K562 (cell line): ENCODE results near the gene GLB1L. TPM values are rescaled to one million over a fixed set of nuclear protein-coding genes. Genes with fewer than 3 reads are reported as not detected.

Experiments used
- ARID2 ChIP-seq: fragments of 450-650 bp; IDR thresholded peaks from 2 replicates; pipeline ENCODE4 v1.6.1; 2017; ENCODE audit warnings: antibody characterized with exemption, mild to moderate bottlenecking
- CREBBP ChIP-seq: IDR thresholded peaks from one replicate; pipeline ENCODE4 v1.6.1; 2012; ENCODE audit warnings: low read depth, mild to moderate bottlenecking, control low read depth, inconsistent platforms, low read length
- FOXA1 ChIP-seq: fragments of 450-650 bp; IDR thresholded peaks from 2 replicates; pipeline ENCODE4 v1.6.1; 2016; ENCODE audit warnings: mild to moderate bottlenecking, borderline replicate concordance
- KAT8 ChIP-seq: fragments of 450-650 bp; IDR thresholded peaks from 2 replicates; pipeline ENCODE4 v1.6.1; 2016; ENCODE audit warnings: low read depth, mild to moderate bottlenecking
- KLF1 ChIP-seq: fragments of 450-650 bp; IDR thresholded peaks from 2 replicates; pipeline ENCODE4 v1.6.1; 2016; ENCODE audit warnings: missing genetic modification characterization, missing compliant biosample characterization
- KLF6 ChIP-seq: fragments of 250-450 bp; sonication (Bioruptor Pico); IDR thresholded peaks from 2 replicates; pipeline ENCODE4 v1.4.0; 2020; ENCODE audit warnings: mild to moderate bottlenecking, moderate library complexity, borderline replicate concordance
- MAFF ChIP-seq: IDR thresholded peaks from 2 replicates; pipeline ENCODE4 v1.6.1; 2012; ENCODE audit warnings: low read length, improper control_type of control experiment
- NR3C1 ChIP-seq: sonication (generic); formaldehyde crosslinking; IDR thresholded peaks from 2 replicates; pipeline ENCODE4 v1.8.1; 2022; ENCODE audit warnings: missing genetic modification reagents
- POLR2A ChIP-seq: fragments of 450-650 bp; conservative IDR thresholded peaks from 2 replicates; pipeline ENCODE4 v1.6.1; 2016
- TAF1 ChIP-seq: IDR thresholded peaks from 2 replicates; pipeline ENCODE4 v1.6.1; 2011; ENCODE audit warnings: mild to moderate bottlenecking, low read length, moderate library complexity; ENCODE audit not compliant: insufficient read depth, control insufficient read depth, severe bottlenecking; ENCODE audit errors: extremely low read depth
- TAF9B ChIP-seq: fragments of 450-650 bp; IDR thresholded peaks from 2 replicates; pipeline ENCODE4 v1.6.1; 2018; ENCODE audit warnings: mild to moderate bottlenecking; ENCODE audit not compliant: partially characterized antibody
- TEAD1 ChIP-seq, 2 experiments: fragments of 450-650 bp in 1 of 2; sonication (generic) in 1 of 2; formaldehyde crosslinking; IDR thresholded peaks; 2 replicates each; pipeline versions ENCODE4 v1.4.0 to v1.8.0; 2020 to 2022; ENCODE audit warnings: mild to moderate bottlenecking in 2 of 2, missing genetic modification reagents in 1 of 2
- ZFPM2 ChIP-seq: fragments of 250-450 bp; sonication (Bioruptor Pico); IDR thresholded peaks from 2 replicates; pipeline ENCODE4 v1.5.1; 2022; ENCODE audit warnings: mild to moderate bottlenecking
- ZNF766 ChIP-seq: fragments of 200-800 bp; sonication (Bioruptor generic); conservative IDR thresholded peaks from 2 replicates; pipeline ENCODE4 v1.6.1; 2016; ENCODE audit warnings: missing genetic modification characterization, missing compliant biosample characterization
- ZNF79 ChIP-seq: fragments of 250-450 bp; sonication (Bioruptor Pico); IDR thresholded peaks from 2 replicates; pipeline ENCODE4 v1.4.0; 2020; ENCODE audit warnings: low read depth, mild to moderate bottlenecking, moderate library complexity
- polyA plus RNA-seq, 8 experiments: library from polyadenylated mRNA; depleted of rRNA in 4 of 8; stranded (reverse) in 5 of 8; unstranded in 3 of 8; fragments of >200 nt; fragmentation: Nextera tagmentation in 2 of 8; fragmentation: Illumina TruSeq in 1 of 8; extraction: Ambion mirVana in 2 of 8; extraction: Trizol in 1 of 8; gene quantifications; 2 replicates each; pipeline versions ENCODE4 v1.2.1 to v1.2.3, GENCODE V29; 2011 to 2014; ENCODE audit warnings: inconsistent platforms in 1 of 8, missing spikeins in 1 of 8
- total RNA-seq, 7 experiments: library from RNA; depleted of rRNA in 6 of 7; stranded (reverse); fragments of >200 nt in 6 of 7; fragmentation: Illumina TruSeq in 2 of 7; extraction: Trizol in 2 of 7; gene quantifications; 2 replicates each; pipeline versions ENCODE4 v1.2.1 to v1.2.3, GENCODE V29; 2011 to 2021; ENCODE audit warnings: low replicate concordance in 1 of 7
- TF ChIP-seq, protein P1 (sequence below): fragments of 250-450 bp; sonication (Bioruptor Pico); IDR thresholded peaks from 2 replicates; pipeline ENCODE4 v1.5.0; 2021; ENCODE audit warnings: mild to moderate bottlenecking, borderline replicate concordance
- TF ChIP-seq, protein P2 (sequence below): sonication (generic); formaldehyde crosslinking; IDR thresholded peaks from 2 replicates; pipeline ENCODE4 v1.8.0; 2022; ENCODE audit warnings: mild to moderate bottlenecking, missing genetic modification reagents
- TF ChIP-seq, protein P3 (sequence below): fragments of 450-650 bp; formaldehyde crosslinking; IDR thresholded peaks from 2 replicates; pipeline ENCODE4 v1.4.0; 2022; ENCODE audit warnings: mild to moderate bottlenecking, moderate library complexity
- TF ChIP-seq, protein P4 (sequence below): sonication (generic); formaldehyde crosslinking; IDR thresholded peaks from 2 replicates; pipeline ENCODE4 v1.8.0; 2022; ENCODE audit warnings: missing genetic modification reagents, mild to moderate bottlenecking, borderline replicate concordance
- TF ChIP-seq, protein P5 (sequence below): fragments of 450-650 bp; IDR thresholded peaks from 2 replicates; pipeline ENCODE4 v1.6.1; 2016
- TF ChIP-seq, protein P6 (sequence below): fragments of 450-650 bp; formaldehyde crosslinking; IDR thresholded peaks from 2 replicates; pipeline ENCODE4 v1.4.0; 2020; ENCODE audit warnings: mild to moderate bottlenecking

Gene GLB1L
- total and polyA plus RNA-seq, 9 of the 15 experiments (the other 6 are each of a cell fraction or from before 2014, with no cell fraction given): 0.42 to 2.9 (median 2.5) TPM

DNA sequence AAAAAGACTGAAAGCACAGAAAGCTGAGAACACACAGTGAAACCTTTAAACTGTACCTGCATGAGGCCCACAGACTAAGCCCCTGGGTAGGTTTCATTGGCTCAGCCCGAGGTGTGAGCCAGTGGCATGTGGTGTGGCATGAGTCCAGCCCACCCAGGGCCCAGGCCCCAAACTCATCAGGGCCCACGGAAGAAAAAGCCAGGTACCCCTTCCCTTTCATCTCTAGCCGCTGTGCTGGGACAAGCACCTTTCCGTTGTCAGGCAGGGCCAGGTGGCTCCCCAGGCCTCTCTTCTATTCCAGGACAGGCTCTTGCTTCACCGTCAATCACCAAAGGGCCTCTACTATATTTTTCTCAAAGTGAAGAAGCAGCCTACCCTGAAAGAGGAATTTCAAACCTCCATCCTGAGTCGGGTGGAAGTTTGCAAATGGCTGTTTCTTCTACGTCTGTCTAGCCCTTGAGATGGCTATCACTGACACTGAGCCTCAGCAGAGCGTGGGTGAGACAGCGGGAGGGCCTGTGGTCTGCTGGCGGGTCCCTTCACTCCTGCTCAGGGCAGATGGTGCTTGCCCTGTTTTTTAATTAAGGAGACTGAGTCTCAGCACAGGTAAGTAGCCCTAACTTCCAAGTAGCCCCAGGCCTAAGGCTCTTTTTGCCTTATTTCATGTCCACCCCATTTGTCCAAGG is 42.5 kb upstream of the GLB1L start (continued):
- TF ChIP-seq, protein P1, sequence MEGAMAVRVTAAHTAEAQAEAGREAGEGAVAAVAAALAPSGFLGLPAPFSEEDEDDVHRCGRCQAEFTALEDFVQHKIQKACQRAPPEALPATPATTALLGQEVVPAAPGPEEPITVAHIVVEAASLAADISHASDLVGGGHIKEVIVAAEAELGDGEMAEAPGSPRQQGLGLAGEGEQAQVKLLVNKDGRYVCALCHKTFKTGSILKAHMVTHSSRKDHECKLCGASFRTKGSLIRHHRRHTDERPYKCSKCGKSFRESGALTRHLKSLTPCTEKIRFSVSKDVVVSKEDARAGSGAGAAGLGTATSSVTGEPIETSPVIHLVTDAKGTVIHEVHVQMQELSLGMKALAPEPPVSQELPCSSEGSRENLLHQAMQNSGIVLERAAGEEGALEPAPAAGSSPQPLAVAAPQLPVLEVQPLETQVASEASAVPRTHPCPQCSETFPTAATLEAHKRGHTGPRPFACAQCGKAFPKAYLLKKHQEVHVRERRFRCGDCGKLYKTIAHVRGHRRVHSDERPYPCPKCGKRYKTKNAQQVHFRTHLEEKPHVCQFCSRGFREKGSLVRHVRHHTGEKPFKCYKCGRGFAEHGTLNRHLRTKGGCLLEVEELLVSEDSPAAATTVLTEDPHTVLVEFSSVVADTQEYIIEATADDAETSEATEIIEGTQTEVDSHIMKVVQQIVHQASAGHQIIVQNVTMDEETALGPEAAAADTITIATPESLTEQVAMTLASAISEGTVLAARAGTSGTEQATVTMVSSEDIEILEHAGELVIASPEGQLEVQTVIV (CRISPR knock-in tag): no peak
- TF ChIP-seq ZNF79 (no peak), CREBBP (no peak), ZNF766 (CRISPR knock-in tag) (0 out of 2 replicates have a peak, but pooled peaks have one; percentile 26), TAF9B (no peak), POLR2A (no peak), FOXA1 (no peak), MAFF (no peak), KAT8 (no peak), ARID2 (no peak), TAF1 (no peak), KLF6 (CRISPR knock-in tag) (no peak), NR3C1 (CRISPR knock-in tag) (no peak), KLF1 (tag) (no peak), ZFPM2 (CRISPR knock-in tag) (no peak), TEAD1 (CRISPR knock-in tag; IDR thresholded peaks at IDR 0.05) (no peak)
- TF ChIP-seq, protein P2, sequence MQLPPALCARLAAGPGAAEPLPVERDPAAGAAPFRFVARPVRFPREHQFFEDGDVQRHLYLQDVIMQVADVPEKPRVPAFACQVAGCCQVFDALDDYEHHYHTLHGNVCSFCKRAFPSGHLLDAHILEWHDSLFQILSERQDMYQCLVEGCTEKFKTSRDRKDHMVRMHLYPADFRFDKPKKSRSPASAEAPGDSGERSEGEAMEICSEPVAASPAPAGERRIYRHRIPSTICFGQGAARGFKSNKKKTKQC (CRISPR knock-in tag): no peak
- TF ChIP-seq, protein P3, sequence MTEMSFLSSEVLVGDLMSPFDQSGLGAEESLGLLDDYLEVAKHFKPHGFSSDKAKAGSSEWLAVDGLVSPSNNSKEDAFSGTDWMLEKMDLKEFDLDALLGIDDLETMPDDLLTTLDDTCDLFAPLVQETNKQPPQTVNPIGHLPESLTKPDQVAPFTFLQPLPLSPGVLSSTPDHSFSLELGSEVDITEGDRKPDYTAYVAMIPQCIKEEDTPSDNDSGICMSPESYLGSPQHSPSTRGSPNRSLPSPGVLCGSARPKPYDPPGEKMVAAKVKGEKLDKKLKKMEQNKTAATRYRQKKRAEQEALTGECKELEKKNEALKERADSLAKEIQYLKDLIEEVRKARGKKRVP (CRISPR knock-in tag): no peak
- TF ChIP-seq, protein P4, sequence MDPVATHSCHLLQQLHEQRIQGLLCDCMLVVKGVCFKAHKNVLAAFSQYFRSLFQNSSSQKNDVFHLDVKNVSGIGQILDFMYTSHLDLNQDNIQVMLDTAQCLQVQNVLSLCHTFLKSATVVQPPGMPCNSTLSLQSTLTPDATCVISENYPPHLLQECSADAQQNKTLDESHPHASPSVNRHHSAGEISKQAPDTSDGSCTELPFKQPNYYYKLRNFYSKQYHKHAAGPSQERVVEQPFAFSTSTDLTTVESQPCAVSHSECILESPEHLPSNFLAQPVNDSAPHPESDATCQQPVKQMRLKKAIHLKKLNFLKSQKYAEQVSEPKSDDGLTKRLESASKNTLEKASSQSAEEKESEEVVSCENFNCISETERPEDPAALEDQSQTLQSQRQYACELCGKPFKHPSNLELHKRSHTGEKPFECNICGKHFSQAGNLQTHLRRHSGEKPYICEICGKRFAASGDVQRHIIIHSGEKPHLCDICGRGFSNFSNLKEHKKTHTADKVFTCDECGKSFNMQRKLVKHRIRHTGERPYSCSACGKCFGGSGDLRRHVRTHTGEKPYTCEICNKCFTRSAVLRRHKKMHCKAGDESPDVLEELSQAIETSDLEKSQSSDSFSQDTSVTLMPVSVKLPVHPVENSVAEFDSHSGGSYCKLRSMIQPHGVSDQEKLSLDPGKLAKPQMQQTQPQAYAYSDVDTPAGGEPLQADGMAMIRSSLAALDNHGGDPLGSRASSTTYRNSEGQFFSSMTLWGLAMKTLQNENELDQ: no peak
- TF ChIP-seq, protein P5, sequence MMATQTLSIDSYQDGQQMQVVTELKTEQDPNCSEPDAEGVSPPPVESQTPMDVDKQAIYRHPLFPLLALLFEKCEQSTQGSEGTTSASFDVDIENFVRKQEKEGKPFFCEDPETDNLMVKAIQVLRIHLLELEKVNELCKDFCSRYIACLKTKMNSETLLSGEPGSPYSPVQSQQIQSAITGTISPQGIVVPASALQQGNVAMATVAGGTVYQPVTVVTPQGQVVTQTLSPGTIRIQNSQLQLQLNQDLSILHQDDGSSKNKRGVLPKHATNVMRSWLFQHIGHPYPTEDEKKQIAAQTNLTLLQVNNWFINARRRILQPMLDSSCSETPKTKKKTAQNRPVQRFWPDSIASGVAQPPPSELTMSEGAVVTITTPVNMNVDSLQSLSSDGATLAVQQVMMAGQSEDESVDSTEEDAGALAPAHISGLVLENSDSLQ: peak; percentile 33; the same call in 1 of the 2 replicates
- TF ChIP-seq, protein P6, sequence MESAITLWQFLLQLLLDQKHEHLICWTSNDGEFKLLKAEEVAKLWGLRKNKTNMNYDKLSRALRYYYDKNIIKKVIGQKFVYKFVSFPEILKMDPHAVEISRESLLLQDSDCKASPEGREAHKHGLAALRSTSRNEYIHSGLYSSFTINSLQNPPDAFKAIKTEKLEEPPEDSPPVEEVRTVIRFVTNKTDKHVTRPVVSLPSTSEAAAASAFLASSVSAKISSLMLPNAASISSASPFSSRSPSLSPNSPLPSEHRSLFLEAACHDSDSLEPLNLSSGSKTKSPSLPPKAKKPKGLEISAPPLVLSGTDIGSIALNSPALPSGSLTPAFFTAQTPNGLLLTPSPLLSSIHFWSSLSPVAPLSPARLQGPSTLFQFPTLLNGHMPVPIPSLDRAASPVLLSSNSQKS (CRISPR knock-in tag): no peak
